Fibroblast of peridontal ligament (primary cell): ENCODE data around the gene ARHGEF3.

ENCODE experiments used
- DNase-seq: peaks from one replicate; pipeline ENCODE4 v3.0.0-alpha.2; 2010; ENCODE audit errors: extremely low read depth

ARHGEF3 gene

GRCh38 chr3:56823421-56823926 is 21.7 kb upstream of the ARHGEF3 start:
- no peak for DNase-seq

GRCh38 chr3:56822501-56822900 is 20.8 kb upstream of the ARHGEF3 start:
- no peak for DNase-seq

GRCh38 chr3:56819016-56819809 is 17.5 kb upstream of the ARHGEF3 start:
- DNase-seq = no peak

- DNase-seq = no peak
These were observed 16.6 kb upstream of the ARHGEF3 start for GRCh38 chr3:56818156-56818985.

GRCh38 chr3:56817646-56818045 is 15.9 kb upstream of the ARHGEF3 start:
- DNase-seq = no peak

GRCh38 chr3:56816061-56816460 is 14.3 kb upstream of the ARHGEF3 start:
- DNase-seq = no peak

GRCh38 chr3:56815589-56815988 is 13.8 kb upstream of the ARHGEF3 start:
- DNase-seq = no peak

- DNase-seq = no peak
These were observed 11.9 kb upstream of the ARHGEF3 start for GRCh38 chr3:56813653-56813960.

- DNase-seq = peak; percentile 17
These were observed 11.3 kb upstream of the ARHGEF3 start for GRCh38 chr3:56812754-56813652.

GRCh38 chr3:56811546-56812202 is 9.9 kb upstream of the ARHGEF3 start:
- DNase-seq = no peak

- DNase-seq = no peak
These were observed 9.1 kb upstream of the ARHGEF3 start for GRCh38 chr3:56810577-56811545.

GRCh38 chr3:56806407-56806806 is 4.7 kb upstream of the ARHGEF3 start:
- DNase-seq = no peak

GRCh38 chr3:56802790-56803189 is 1.0 kb upstream of the ARHGEF3 start:
- no peak for DNase-seq

GRCh38 chr3:56802378-56802745 is 613 bp upstream of the ARHGEF3 start:
- DNase-seq = no peak

GRCh38 chr3:56800832-56801661 is 702 bp downstream of the ARHGEF3 start:
- DNase-seq = no peak

- DNase-seq = no peak
These were observed 1.5 kb downstream of the ARHGEF3 start for GRCh38 chr3:56800130-56800831.

- peak; percentile 84 for DNase-seq
These were observed 2.4 kb downstream of the ARHGEF3 start for GRCh38 chr3:56799251-56799882.

- DNase-seq = no peak
These were observed 4.8 kb downstream of the ARHGEF3 start for GRCh38 chr3:56796996-56797395.
